BE2C (cell line): Measurements from ENCODE around the gene WDR41.

Experiments
- DNase-seq: peaks from one replicate; pipeline ENCODE4 v3.0.0-alpha.2; 2020
- H3K27me3 ChIP-seq: fragments of 250-450 bp; sonication (Bioruptor Pico); 2 replicates; pipeline ENCODE4 v1.5.1; 2020; ENCODE audit warnings: mild to moderate bottlenecking
- H3K36me3 ChIP-seq: fragments of 250-450 bp; sonication (Bioruptor Pico); 2 replicates; pipeline ENCODE4 v1.5.1; 2020; ENCODE audit warnings: mild to moderate bottlenecking
- H3K4me1 ChIP-seq: fragments of 250-450 bp; sonication (Bioruptor Pico); 2 replicates; pipeline ENCODE4 v1.5.1; 2020
- H3K4me3 ChIP-seq: 2 replicates; pipeline ENCODE4 v1.5.1; 2011; ENCODE audit warnings: low read depth, low read length
- H3K9me3 ChIP-seq: fragments of 250-450 bp; sonication (Bioruptor Pico); 2 replicates; pipeline ENCODE4 v1.5.1; 2020
- CTCF ChIP-seq: IDR thresholded peaks from 2 replicates; pipeline ENCODE4 v1.5.1; 2012; ENCODE audit warnings: mild to moderate bottlenecking, low read depth, low read length

The WDR41 gene

DNA sequence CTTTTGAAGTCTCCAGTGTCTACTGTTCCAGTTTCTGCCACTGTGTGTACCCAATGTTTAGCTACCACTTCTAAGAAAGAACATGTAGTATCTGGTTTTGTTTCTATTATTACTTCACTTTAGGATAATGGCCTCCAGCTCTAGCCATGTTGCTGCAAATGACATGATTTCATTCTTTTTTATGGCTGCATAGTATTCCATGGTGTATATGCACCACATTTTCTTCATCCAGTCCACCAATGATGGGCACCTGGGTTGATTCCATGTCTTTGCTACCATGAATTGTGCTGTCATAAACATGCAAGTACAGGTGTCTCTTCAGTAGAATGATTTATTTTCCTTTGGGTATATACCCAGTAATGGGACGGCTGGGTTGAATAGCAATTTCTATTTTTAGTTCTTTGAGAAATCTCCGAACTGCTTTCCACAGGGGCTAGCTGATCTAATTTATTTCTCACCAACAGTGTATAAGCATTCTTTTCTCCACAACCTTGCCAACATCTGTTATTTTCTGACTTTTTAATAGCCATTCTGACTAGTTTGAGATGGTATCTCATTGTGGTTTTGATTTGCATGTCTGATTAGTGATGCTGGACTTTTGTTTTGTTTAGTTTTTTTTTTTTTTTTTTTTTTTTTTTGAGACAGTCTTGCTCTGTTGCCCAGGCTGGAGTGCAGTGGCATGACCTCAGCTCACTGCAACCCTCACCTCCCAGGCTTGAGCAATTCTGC lies 68.9 kb downstream of the WDR41 start:
- no peaks in the 10 kb centered on the region for H3K4me1 ChIP-seq
- no peak for TF ChIP-seq CTCF
- H3K36me3 ChIP-seq, result no peaks in the 10 kb centered on the region
- no peaks in the 10 kb centered on the region for H3K27me3 ChIP-seq
- H3K4me3 ChIP-seq, result no peak overlapping the region
- no peak for DNase-seq
- H3K9me3 ChIP-seq, result no peaks in the 10 kb centered on the region

GRCh38 chr5:77420940-77421339 lies 71.2 kb downstream of the WDR41 start:
- no peak for TF ChIP-seq CTCF
- no peaks in the 10 kb centered on the region for H3K27me3 ChIP-seq
- no peaks in the 10 kb centered on the region for H3K36me3 ChIP-seq
- H3K4me1 ChIP-seq, result no peaks in the 10 kb centered on the region
- no peaks in the 10 kb centered on the region for H3K9me3 ChIP-seq
- DNase-seq, result no peak
- H3K4me3 ChIP-seq, result no peak overlapping the region

DNA sequence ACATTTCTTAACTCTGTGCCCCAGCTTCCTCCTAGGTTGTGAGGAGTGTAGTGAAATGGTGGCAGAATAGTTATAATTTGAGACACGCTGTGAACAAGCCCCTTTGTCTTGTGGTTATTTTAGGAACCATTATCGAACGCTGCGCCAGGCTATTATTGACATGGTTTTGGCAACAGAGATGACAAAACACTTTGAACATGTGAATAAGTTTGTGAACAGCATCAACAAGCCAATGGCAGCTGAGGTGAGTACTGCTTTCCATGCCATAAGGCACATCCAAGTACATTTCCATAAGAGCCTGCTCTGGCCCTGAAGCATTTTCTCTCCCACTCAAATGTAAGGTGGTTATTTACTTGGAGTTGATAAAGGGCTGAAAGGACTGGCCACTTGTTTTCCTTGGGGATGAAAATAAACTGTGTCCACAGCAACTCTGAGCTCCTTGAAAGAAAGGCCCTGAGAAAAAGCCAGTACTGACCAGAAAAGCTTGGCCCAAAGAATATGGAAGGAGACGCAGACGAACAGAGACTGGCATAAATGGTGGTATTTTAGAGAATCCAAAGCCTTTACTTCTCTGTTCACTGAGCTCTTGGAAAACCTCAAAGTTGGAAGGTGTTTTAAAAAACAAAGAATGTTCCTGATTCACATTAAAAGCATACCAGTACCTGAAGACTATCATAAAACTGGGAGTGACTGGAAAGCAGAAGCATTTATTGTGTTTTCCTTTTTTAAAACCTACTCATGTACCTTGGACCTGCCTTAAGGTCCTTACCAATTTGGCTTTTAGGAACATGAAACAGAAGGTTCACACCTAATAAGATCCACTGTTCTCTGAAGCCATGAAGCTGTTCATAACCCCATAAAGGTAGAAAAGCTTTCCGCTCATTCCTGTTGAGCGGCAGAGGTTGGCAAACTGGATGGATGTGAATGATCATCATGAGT lies 72.2 kb downstream of the WDR41 start:
- Histone ChIP-seq H3K9me3 (no peaks in the 10 kb centered on the region), H3K27me3 (no peaks in the 10 kb centered on the region), H3K36me3 (no peaks in the 10 kb centered on the region), H3K4me3 (no peak overlapping the region), H3K4me1 (no peaks in the 10 kb centered on the region)
- DNase-seq, result no peak
- no peak for TF ChIP-seq CTCF

DNA sequence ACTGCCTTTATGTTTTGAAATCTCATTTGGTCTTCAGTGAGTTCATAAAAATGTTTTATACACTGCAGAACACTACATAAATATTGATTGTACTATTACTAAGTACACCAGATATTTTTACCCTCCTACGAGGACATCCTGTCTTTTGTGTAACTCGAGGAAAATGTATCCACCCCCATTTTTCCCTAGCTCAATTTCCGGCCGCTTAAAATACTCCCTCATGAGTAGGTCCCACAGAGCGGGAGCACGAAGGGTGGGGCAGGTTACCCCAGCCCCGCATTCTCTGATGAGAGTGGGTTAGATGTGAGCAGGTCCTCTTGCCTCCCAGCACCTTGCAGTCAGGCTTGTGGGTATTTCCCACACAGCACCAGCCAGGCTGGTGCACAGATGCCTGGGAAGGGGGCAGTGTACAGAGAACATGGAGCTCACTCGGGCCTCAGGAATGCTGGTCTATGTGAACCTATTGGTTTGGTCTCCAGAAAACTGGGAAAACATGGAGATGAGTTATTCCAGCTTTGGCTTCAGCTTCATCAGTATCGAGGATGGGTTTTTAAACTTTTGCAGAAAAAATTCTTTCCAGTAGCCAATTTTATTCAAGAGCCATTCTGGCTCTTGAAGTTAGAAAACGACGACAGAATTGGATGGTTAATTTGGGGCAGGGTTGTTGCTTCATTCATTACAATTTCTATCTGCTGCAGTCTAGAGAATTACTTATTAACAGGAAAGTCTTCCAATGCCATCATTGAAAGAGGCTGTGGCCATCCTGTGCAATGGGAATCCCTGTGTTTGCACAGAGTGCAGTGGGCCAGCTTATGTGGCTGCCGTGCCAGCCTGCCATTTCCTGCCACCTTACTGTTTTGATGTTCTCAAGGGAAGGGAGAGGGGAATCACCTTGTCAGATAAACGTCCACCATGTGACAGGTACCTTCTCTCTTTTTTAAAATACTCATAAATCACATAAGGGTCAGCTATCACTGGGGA lies 73.2 kb downstream of the WDR41 start:
- no peaks in the 10 kb centered on the region for H3K9me3 ChIP-seq
- no peaks in the 10 kb centered on the region for H3K27me3 ChIP-seq
- no peak for DNase-seq
- no peak for TF ChIP-seq CTCF
- no peak overlapping the region for H3K4me3 ChIP-seq
- H3K36me3 ChIP-seq, result no peaks in the 10 kb centered on the region
- no peaks in the 10 kb centered on the region for H3K4me1 ChIP-seq

DNA sequence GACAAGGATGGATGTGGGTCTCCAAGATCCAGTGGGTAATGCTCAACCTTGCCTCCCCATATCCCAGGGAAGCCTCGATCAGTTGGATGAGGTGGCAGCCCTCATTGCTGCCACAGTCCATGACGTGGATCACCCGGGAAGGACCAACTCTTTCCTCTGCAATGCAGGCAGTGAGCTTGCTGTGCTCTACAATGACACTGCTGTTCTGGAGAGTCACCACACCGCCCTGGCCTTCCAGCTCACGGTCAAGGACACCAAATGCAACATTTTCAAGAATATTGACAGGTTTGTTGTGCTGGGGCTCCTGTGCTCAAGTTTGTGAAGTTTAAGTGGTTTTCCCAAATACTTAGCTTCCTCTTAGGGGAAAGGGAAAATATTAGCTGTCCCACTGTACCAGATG lies 74.0 kb downstream of the WDR41 start:
- no peak for TF ChIP-seq CTCF
- DNase-seq, result no peak
- Histone ChIP-seq H3K9me3 (no peaks in the 10 kb centered on the region), H3K27me3 (no peaks in the 10 kb centered on the region), H3K36me3 (no peaks in the 10 kb centered on the region), H3K4me3 (no peak overlapping the region), H3K4me1 (no peaks in the 10 kb centered on the region)
